ENCODE results near the gene DDX10.

DDX10 gene

DNA sequence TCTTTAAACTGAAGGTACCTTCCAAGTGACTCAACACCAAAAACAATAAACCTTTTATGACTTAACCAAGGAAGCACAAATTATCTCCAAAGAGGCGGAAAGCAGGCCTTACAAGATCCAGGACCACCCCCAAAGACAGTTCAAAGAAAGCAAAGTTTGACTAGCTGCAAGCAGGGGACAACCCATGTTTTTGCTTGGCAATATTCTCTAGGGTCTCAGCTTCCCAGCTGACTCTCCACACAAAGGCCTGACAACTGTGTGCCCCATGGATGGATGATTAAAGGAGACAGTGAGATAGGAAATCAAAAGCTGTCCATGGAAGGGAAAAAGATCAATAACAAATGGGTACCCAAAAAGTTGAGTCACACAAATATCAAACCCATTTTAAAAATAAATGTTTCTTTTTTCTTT is 232.2 kb downstream of the DDX10 start:
- Mint-ChIP-seq H3K9me3 (peaks cover 5 to 11% of the 10 kb centered on the region in 2 donors), H3K27ac (no peak overlapping the region), H3K4me1 (no peaks in the 10 kb centered on the region), H3K4me3 (no peak overlapping the region), H3K27me3 (no peaks in the 10 kb centered on the region)
- DNase-seq: no peak
- ATAC-seq: no peak

DNA sequence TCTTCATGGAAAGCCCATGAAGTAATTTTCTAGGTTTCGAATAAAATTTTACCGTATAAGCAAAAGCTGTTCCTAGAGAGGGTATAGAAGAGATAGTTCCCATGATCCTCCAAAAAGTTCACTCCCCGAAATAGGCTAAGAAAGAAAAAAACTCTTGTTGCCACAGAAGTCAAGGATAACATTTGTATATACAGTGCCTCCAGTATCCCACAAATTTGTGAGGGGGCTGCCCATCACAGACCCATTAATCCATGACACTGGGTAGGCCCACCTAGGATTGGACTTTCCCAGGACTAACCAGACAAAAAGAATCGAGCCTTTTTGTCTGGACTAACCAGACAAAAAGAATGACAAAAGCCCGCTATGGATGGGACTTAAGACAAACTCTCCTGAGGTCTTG is 233.0 kb downstream of the DDX10 start:
- Mint-ChIP-seq H3K4me1 (no peaks in the 10 kb centered on the region), H3K27ac (no peak overlapping the region), H3K4me3 (no peak overlapping the region), H3K9me3 (peaks cover 5 to 11% of the 10 kb centered on the region in 2 donors), H3K27me3 (no peaks in the 10 kb centered on the region)
- DNase-seq (no peak), ATAC-seq (no peak)

DNA sequence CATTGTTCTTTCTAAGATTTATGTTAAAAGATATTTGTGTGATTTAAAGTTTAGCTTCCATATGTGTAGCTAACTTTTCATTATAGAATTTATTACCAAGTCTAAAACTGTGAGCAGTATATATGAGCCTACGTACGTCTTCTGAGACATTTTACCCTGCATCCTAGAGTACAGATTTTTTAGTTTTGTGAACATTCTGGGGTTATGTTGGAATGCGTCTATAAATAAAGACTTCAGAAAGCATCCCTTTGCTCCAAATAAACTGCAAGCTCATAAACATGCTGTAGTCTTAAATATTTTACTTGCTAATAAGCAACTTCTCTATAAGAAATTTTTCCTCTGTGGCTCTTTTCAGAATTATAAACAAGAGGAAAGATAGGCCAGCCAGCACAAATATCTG is 236.5 kb downstream of the DDX10 start:
- no peak overlapping the region for H3K4me3 Mint-ChIP-seq
- H3K27ac Mint-ChIP-seq: no peak overlapping the region
- peaks cover 3 to 10% of the 10 kb centered on the region in 2 donors for H3K9me3 Mint-ChIP-seq
- no peaks in the 10 kb centered on the region for H3K4me1 Mint-ChIP-seq
- ATAC-seq: no peak
- DNase-seq: no peak
- no peaks in the 10 kb centered on the region for H3K27me3 Mint-ChIP-seq

DNA sequence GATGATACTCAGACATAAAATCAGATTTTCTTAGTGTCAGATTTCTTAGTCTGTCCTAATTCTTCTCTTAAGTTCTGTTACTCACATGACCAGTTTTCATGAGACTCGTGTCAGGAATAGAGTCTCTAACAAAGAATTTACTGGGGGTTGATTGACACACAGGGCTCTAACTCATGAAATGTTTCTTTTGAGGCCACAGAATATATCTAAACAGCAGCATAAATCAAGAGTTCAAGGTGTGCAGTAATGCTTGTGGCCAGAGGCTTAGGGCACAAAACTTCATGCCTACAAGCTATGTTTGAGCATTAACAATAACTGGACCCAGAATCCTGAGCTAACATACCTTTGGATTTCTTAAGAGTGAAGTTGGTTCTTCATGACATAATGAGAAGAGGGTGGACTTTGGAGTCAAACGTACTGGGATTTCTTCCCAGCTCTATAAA is 237.2 kb downstream of the DDX10 start:
- Mint-ChIP-seq H3K4me1 (no peaks in the 10 kb centered on the region), H3K27me3 (no peaks in the 10 kb centered on the region), H3K27ac (no peak overlapping the region), H3K9me3 (peaks cover 0 to 3% of the 10 kb centered on the region in 2 donors), H3K4me3 (no peak overlapping the region)
- no peak for ATAC-seq
- no peak for DNase-seq

- Mint-ChIP-seq H3K27ac (no peak overlapping the region), H3K9me3 (no peaks in the 10 kb centered on the region), H3K4me1 (no peaks in the 10 kb centered on the region), H3K4me3 (no peak overlapping the region), H3K27me3 (no peaks in the 10 kb centered on the region)
- ATAC-seq: no peak
- no peak for DNase-seq
These were observed 239.6 kb downstream of the DDX10 start for GRCh38 chr11:108904480-108904879.

- DNase-seq (no peak), ATAC-seq (no peak)
- Mint-ChIP-seq H3K9me3 (no peaks in the 10 kb centered on the region), H3K4me3 (no peak overlapping the region), H3K4me1 (no peaks in the 10 kb centered on the region), H3K27me3 (no peaks in the 10 kb centered on the region), H3K27ac (no peak overlapping the region)
These were observed 241.5 kb downstream of the DDX10 start for GRCh38 chr11:108906329-108906728.

DNA sequence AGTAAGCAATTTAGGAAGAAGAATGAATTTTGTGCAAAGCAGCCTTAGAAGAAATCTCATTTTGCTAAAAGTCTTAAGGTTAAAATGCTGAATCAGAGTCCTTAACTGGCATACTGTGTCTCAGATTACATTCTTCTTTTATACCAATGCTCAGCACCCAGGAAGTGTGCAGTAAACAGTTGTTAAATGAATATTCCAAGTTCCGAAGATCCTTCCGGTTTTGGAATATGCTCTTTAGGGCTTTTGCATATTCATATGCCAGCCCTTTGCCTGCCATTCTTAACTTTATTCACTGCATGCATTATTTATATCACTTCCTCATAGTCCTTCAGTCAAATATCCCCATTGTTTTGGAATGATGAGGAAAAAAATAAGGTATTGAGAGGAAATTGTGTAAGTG is 242.0 kb downstream of the DDX10 start:
- ATAC-seq (no peak), DNase-seq (no peak)
- no peaks in the 10 kb centered on the region for H3K27me3 Mint-ChIP-seq
- H3K27ac Mint-ChIP-seq: no peak overlapping the region
- H3K4me3 Mint-ChIP-seq: no peak overlapping the region
- no peaks in the 10 kb centered on the region for H3K4me1 Mint-ChIP-seq
- no peaks in the 10 kb centered on the region for H3K9me3 Mint-ChIP-seq

- Mint-ChIP-seq H3K27ac (no peak overlapping the region), H3K4me3 (no peak overlapping the region), H3K4me1 (no peaks in the 10 kb centered on the region), H3K9me3 (no peaks in the 10 kb centered on the region), H3K27me3 (no peaks in the 10 kb centered on the region)
- ATAC-seq: no peak
- DNase-seq: no peak
These were observed 244.2 kb downstream of the DDX10 start for GRCh38 chr11:108909041-108909440.

DNA sequence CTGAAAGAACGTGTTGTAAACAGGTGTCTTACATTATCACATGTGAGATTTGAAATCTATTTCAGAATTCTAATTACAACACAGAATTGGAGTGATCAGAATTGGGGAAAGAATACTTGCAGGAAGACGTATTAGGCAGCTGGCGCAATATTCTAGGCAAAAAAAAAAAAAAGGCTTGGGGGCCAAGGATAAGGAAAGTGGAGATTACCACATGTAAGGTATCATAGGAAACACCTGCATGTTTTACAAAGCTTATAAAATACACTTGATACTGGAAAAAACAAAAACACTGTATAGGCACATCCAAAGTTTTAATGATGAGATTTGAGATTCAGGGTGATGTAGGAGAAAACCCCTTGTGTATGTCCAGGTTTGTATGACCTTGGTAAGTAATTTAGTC is 245.1 kb downstream of the DDX10 start:
- DNase-seq (no peak), ATAC-seq (no peak)
- no peak overlapping the region for H3K27ac Mint-ChIP-seq
- no peaks in the 10 kb centered on the region for H3K9me3 Mint-ChIP-seq
- H3K27me3 Mint-ChIP-seq: no peaks in the 10 kb centered on the region
- no peak overlapping the region for H3K4me3 Mint-ChIP-seq
- no peaks in the 10 kb centered on the region for H3K4me1 Mint-ChIP-seq

DNA sequence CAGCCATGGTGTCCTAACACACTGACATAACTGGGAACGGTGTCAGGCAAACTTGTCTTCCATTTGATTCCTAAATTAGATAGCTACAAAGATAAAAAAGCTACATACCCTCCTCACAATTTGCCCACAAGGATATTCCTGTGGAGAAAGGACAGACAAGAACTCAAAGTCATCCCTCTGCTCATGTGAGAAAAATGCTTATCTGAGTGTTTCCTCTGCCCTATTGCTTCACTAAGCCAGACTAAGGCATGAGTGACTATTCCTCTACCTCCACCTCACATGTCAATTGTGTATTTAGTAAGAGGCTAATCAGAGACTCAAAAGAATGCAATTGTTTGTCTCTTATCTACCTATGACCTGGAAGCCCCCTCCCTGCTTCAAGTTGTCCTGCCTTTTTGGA is 247.7 kb downstream of the DDX10 start:
- DNase-seq (no peak), ATAC-seq (no peak)
- Mint-ChIP-seq H3K4me3 (no peak overlapping the region), H3K27ac (peak overlapping the region in 1 of 2 donors; percentile 60), H3K9me3 (no peaks in the 10 kb centered on the region), H3K27me3 (no peaks in the 10 kb centered on the region), H3K4me1 (no peaks in the 10 kb centered on the region)

DNA sequence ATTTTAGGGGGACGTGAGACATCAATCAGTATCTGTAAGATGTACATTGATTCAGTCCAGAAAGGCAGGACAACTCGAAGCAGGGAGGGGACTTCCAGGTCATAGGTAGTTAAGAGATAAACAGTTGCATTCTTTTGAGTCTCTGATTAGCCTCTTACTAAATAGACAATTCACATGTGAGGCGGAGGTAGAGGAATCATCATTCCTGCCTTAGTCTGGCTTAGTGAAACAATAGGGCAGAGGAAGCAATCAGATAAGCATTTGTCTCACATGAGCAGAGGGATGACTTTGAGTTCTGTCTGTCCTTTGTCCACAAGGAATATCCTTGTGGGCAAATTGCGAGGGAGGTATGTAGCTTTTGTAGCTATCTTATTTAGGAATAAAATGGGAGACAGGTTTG is 248.3 kb downstream of the DDX10 start:
- no peaks in the 10 kb centered on the region for H3K27me3 Mint-ChIP-seq
- no peak for ATAC-seq
- no peak overlapping the region for H3K4me3 Mint-ChIP-seq
- no peak overlapping the region for H3K27ac Mint-ChIP-seq
- H3K9me3 Mint-ChIP-seq: no peaks in the 10 kb centered on the region
- no peak for DNase-seq
- H3K4me1 Mint-ChIP-seq: no peaks in the 10 kb centered on the region

- DNase-seq (no peak), ATAC-seq (no peak)
- Mint-ChIP-seq H3K27me3 (no peaks in the 10 kb centered on the region), H3K4me1 (no peaks in the 10 kb centered on the region), H3K9me3 (no peaks in the 10 kb centered on the region), H3K27ac (no peak overlapping the region), H3K4me3 (no peak overlapping the region)
These were observed 249.3 kb downstream of the DDX10 start for GRCh38 chr11:108914211-108914610.

GRCh38 chr11:108914981-108915380 is 250.1 kb downstream of the DDX10 start:
- Mint-ChIP-seq H3K27ac (no peak overlapping the region), H3K4me3 (no peak overlapping the region), H3K4me1 (no peaks in the 10 kb centered on the region), H3K9me3 (no peaks in the 10 kb centered on the region), H3K27me3 (no peaks in the 10 kb centered on the region)
- DNase-seq (no peak), ATAC-seq (no peak)

DNA sequence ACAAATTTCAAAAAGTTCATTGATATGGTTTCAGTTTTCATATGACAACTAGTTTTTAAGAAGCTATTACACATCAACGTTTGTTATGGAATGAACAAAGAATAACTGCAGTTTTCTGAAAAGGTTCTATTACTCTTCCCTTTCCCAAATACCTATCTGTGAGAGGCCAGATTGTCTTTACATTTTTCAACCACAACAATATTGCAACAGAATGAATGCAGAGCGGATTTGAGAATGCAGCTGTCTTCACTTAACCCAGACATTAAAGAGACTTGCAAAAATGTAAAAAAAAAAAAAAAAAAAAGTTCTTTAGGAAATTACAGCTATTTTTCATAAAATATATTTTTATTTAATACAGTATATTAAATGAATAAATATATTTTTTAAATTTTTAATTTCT is 250.8 kb downstream of the DDX10 start:
- H3K4me3 Mint-ChIP-seq: no peak overlapping the region
- DNase-seq: no peak
- ATAC-seq: no peak

DNA sequence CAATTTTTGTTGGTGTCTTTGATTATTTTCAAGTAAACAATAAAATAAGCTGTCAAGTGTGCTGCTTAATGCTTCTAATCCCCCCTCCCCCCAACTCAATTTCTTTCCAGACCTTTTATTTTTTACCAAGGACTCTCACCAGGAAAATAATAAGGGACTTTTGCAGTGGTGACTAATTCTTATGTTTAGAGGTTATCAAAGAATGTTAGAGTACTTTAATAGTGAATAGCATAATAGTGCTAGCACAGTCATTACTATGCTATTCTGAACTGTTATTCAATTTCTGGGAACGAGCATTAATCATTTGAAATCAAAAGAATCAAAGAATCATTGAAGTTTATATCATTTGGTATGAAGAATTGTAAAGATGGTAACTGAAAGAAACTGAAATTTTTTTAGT is 251.4 kb downstream of the DDX10 start:
- ATAC-seq (no peak), DNase-seq (no peak)
- Mint-ChIP-seq H3K4me3 (no peak overlapping the region), H3K27me3 (no peaks in the 10 kb centered on the region), H3K4me1 (no peaks in the 10 kb centered on the region), H3K9me3 (no peaks in the 10 kb centered on the region), H3K27ac (no peak overlapping the region)

More for the DNA sequence above, 250.8 kb downstream of the DDX10 start:
- H3K9me3 Mint-ChIP-seq: no peaks in the 10 kb centered on the region
- no peaks in the 10 kb centered on the region for H3K27me3 Mint-ChIP-seq
- no peaks in the 10 kb centered on the region for H3K4me1 Mint-ChIP-seq
- no peak overlapping the region for H3K27ac Mint-ChIP-seq

GRCh38 chr11:108916935-108917334 is 252.1 kb downstream of the DDX10 start:
- no peaks in the 10 kb centered on the region for H3K27me3 Mint-ChIP-seq
- H3K4me1 Mint-ChIP-seq: no peaks in the 10 kb centered on the region
- no peak overlapping the region for H3K4me3 Mint-ChIP-seq
- DNase-seq: no peak
- no peaks in the 10 kb centered on the region for H3K9me3 Mint-ChIP-seq
- no peak for ATAC-seq
- no peak overlapping the region for H3K27ac Mint-ChIP-seq

DNA sequence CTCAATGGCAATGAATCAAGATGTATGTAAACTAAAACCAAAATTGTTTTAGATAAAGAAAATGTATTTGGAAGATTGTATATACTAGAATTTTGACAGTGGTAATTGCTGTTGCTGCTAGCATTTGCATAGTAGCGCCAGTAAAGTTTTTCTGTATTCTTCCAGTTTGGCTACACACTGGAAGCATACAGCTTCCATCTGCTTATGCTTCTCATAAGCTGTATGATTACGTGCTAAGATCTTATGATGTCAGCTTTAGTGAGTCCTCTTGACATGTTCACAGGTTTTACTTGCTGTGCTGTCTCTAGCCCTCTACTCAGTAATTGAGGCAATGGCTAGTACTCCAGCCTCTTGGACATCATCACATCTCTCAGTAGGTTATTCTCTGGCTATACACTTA is 256.3 kb downstream of the DDX10 start:
- Mint-ChIP-seq H3K9me3 (no peaks in the 10 kb centered on the region), H3K4me3 (no peak overlapping the region), H3K4me1 (no peaks in the 10 kb centered on the region), H3K27me3 (no peaks in the 10 kb centered on the region), H3K27ac (no peak overlapping the region)
- no peak for DNase-seq
- no peak for ATAC-seq

GRCh38 chr11:108922241-108922640 is 257.4 kb downstream of the DDX10 start:
- no peak for ATAC-seq
- Mint-ChIP-seq H3K27me3 (no peaks in the 10 kb centered on the region), H3K9me3 (no peaks in the 10 kb centered on the region), H3K4me1 (no peaks in the 10 kb centered on the region), H3K27ac (no peak overlapping the region), H3K4me3 (no peak overlapping the region)
- DNase-seq: no peak

Measured in stimulated activated naive CD8-positive, alpha-beta T cell treated with anti-CD3 and anti-CD28 coated beads, Interleukin-15, amount 100 ng/mL, for 72 hours (primary cell).